ENCODE measurements around the gene PRKCB.

DNA sequence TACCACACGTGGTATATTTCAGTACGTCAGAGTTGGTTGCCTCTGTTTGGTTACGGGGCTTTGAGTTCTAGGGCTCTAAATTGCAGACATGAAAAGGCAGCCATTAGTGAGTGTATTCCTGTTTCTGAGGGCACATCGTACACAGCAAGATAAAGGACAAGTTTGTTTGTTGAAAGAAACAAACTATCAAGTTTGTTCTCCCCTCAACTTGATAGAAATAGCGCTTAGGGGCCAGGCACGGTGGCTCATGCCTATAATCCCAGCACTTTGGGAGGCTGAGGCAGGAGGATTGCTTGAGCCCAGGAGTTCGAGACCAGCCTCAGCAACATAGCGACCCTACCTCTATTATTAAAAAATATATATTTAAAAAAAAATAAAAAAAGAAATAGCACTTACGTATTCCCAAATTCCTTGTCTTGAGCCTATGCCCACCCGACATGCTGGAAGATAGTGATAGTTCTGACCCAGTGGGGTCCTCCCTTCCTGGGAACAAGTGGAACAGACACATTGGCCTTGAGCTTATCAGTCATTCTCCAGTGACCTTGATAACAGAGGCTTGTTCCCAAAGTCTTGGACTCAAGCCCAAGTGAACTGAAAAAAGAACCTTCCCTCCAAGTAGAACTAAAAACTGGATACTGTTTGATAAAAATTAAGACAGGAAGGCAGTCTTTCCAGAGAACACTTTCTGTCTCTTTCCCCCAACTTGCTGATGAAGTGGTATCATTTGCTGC lies 280.4 kb downstream of the PRKCB start:
- TF ChIP-seq CTCF (IDR thresholded peaks at IDR 0.05) (no peak), POLR2A (IDR thresholded peaks at IDR 0.05) (no peak)

Measured in testis (tissue), 2 donors.